Endothelial cell of umbilical vein (primary cell): Measurements from ENCODE around the gene TLE1. TPM values are rescaled to one million over a fixed set of nuclear protein-coding genes. Genes with fewer than 3 reads are reported as not detected.

Experiments used
- BruUV-seq: library from RNA; stranded (reverse); fragments of 400-500 nt; replicated peaks from 2 replicates; lab custom pipeline; 2021; lab: Mats Ljungman, UMichigan
- CTCF ChIA-PET: fragments of 300-600, 350-600 bp; sonication (Branson Sonifier 250); formaldehyde crosslinking; loops from one replicate; lab custom pipeline; 2021; ENCODE audit warnings: antibody characterized with exemption, inconsistent platforms; lab: Charles Lee
- POLR2A ChIA-PET: fragments of 300-600, 350-600 bp; sonication (Branson Sonifier 250); formaldehyde crosslinking; loops from one replicate; lab custom pipeline; 2021; ENCODE audit warnings: antibody characterized with exemption, inconsistent platforms; lab: Charles Lee
- DNase-seq: peaks from one replicate; pipeline ENCODE4 v3.0.0-alpha.2; 2011; ENCODE audit warnings: low read depth, low spot score
- FAIRE-seq: peaks from 2 replicates; lab custom pipeline; 2011; peaks lifted over from hg19 to GRCh38; lab: Jason Lieb, UNC
- H2AFZ ChIP-seq: 2 replicates; pipeline ENCODE4 v1.6.0; 2012; ENCODE audit warnings: low read depth, low read length, control low read depth, inconsistent platforms
- H3K27ac ChIP-seq: 2 replicates; pipeline ENCODE4 v1.5.1; 2011; ENCODE audit warnings: low read depth, mild to moderate bottlenecking, control low read depth, low read length, moderate library complexity; ENCODE audit not compliant: insufficient read depth
- H3K27me3 ChIP-seq, 2 experiments: 2 replicates each; pipeline versions ENCODE4 v1.6.0 to v1.6.1; 2011; ENCODE audit warnings: low read length in 2 of 2, mixed read lengths in 1 of 2; ENCODE audit not compliant: control insufficient read depth in 2 of 2, insufficient read depth in 2 of 2
- H3K36me3 ChIP-seq, 2 experiments: 2 replicates in 1 of 2; 3 replicates in 1 of 2; pipeline ENCODE4 v1.5.1; 2011; ENCODE audit warnings: low read length in 2 of 2, mild to moderate bottlenecking in 1 of 2, moderate library complexity in 1 of 2; ENCODE audit not compliant: control insufficient read depth in 2 of 2, insufficient read depth in 2 of 2; ENCODE audit errors: extremely low read depth in 1 of 2
- H3K4me1 ChIP-seq: 3 replicates; pipeline ENCODE4 v1.5.1; 2011; ENCODE audit warnings: mild to moderate bottlenecking, low read length; ENCODE audit not compliant: control insufficient read depth, insufficient read depth; ENCODE audit errors: extremely low read depth
- H3K4me2 ChIP-seq: 2 replicates; pipeline ENCODE4 v1.6.1; 2011; ENCODE audit warnings: low read length, control low read depth, mixed read lengths; ENCODE audit not compliant: insufficient read depth
- H3K4me3 ChIP-seq, 3 experiments: fragments of 200-600 bp in 1 of 3; sonication (generic), shearing (Covaris generic) in 1 of 3; replicated peaks in 1 of 3; 2 replicates each; pipeline ENCODE4 v1.5.1; 2011 to 2016; ENCODE audit warnings: control low read depth in 3 of 3, low read length in 3 of 3, mild to moderate bottlenecking in 2 of 3, inconsistent platforms in 1 of 3, low read depth in 1 of 3, moderate library complexity in 1 of 3; ENCODE audit not compliant: insufficient read depth in 1 of 3
- H3K79me2 ChIP-seq: 2 replicates; pipeline ENCODE4 v1.6.0; 2012; ENCODE audit warnings: low read length, inconsistent platforms; ENCODE audit not compliant: control insufficient read depth, insufficient read depth
- H3K9ac ChIP-seq: replicated peaks from 2 replicates; pipeline ENCODE3; 2011; ENCODE audit warnings: low read length, control low read depth; ENCODE audit not compliant: insufficient read depth; ENCODE audit errors: extremely low read depth
- H3K9me1 ChIP-seq: replicated peaks from 3 replicates; pipeline ENCODE4 v1.6.0; 2011; ENCODE audit warnings: mild to moderate bottlenecking, low read length; ENCODE audit not compliant: control insufficient read depth, insufficient read depth; ENCODE audit errors: extremely low read depth
- H3K9me3 ChIP-seq: replicated peaks from 2 replicates; pipeline ENCODE4 v1.5.1; 2012; ENCODE audit warnings: low read length, inconsistent platforms; ENCODE audit not compliant: control insufficient read depth, insufficient read depth
- H4K20me1 ChIP-seq: replicated peaks from 2 replicates; pipeline ENCODE3; 2011; ENCODE audit warnings: mild to moderate bottlenecking, low read length; ENCODE audit not compliant: control insufficient read depth, insufficient read depth; ENCODE audit errors: extremely low read depth
- EZH2 ChIP-seq: IDR thresholded peaks from 2 replicates; pipeline ENCODE4 v1.6.1; 2012; ENCODE audit warnings: borderline replicate concordance, low read depth, mild to moderate bottlenecking, moderate library complexity, low read length, inconsistent platforms; ENCODE audit not compliant: severe bottlenecking
- FOS ChIP-seq: IDR thresholded peaks from 2 replicates; pipeline ENCODE4 v1.6.1; 2011; ENCODE audit warnings: mild to moderate bottlenecking, low read length, moderate library complexity, borderline replicate concordance; ENCODE audit not compliant: insufficient read depth
- GATA2 ChIP-seq: IDR thresholded peaks from 2 replicates; pipeline ENCODE4 v1.7.0; 2011; ENCODE audit warnings: low read depth, mild to moderate bottlenecking, moderate library complexity, mixed read lengths, low read length; ENCODE audit not compliant: insufficient read length, insufficient read depth
- JUN ChIP-seq: IDR thresholded peaks from 2 replicates; pipeline ENCODE4 v1.6.1; 2011; ENCODE audit warnings: borderline replicate concordance, low read depth; ENCODE audit not compliant: insufficient read length, insufficient read depth
- MYC ChIP-seq: IDR thresholded peaks from one replicate; pipeline ENCODE4 v1.6.1; 2011; ENCODE audit warnings: mild to moderate bottlenecking, low read depth, low read length
- POLR2A ChIP-seq: IDR thresholded peaks from 2 replicates; pipeline ENCODE4 v1.6.1; 2012; ENCODE audit warnings: low read depth, mild to moderate bottlenecking, control low read depth, low read length
- POLR2AphosphoS5 ChIP-seq: IDR thresholded peaks from 2 replicates; pipeline ENCODE4 v1.6.1; 2012; ENCODE audit warnings: low read depth, mild to moderate bottlenecking, control low read depth, low read length, moderate library complexity; ENCODE audit not compliant: insufficient read depth
- dilution Hi-C: fragments of 300-500 bp; cut with MboI; formaldehyde crosslinking; loops from one replicate; pipeline ENCODE4 v1.15.0; 2019; ENCODE audit warnings: low sequenced_read_pairs; ENCODE audit not compliant: extremely low pct_ligation_motif_present
- intact Hi-C: fragments of 100-400 bp; cut with micrococcal nuclease; formaldehyde crosslinking; loops from one replicate; pipeline ENCODE4 v1.10.0; 2022
- polyA plus RNA-seq, 4 experiments: library from polyadenylated mRNA; depleted of rRNA in 3 of 4; stranded (reverse) in 3 of 4; unstranded in 1 of 4; fragments of >200 nt; gene quantifications; 2 replicates each; pipeline versions ENCODE4 v1.2.1 to v1.2.3, GENCODE V29; 2011 to 2012; ENCODE audit warnings: missing spikeins in 1 of 4
- total RNA-seq: library from RNA; stranded (reverse); gene quantifications from 2 replicates; pipeline ENCODE4 v1.2.3, GENCODE V29; 2021
- TF ChIP-seq, protein P1 (sequence below): IDR thresholded peaks from 2 replicates; pipeline ENCODE4 v1.6.1; 2011; ENCODE audit not compliant: insufficient read depth, insufficient read length
- TF ChIP-seq, protein P2 (sequence below), 2 donors: IDR thresholded peaks; 1 replicate in 1 of 2; 2 replicates in 1 of 2; pipeline ENCODE4 v1.5.1; 2011; ENCODE audit warnings: low read length in 2 of 2, mild to moderate bottlenecking in 2 of 2, moderate library complexity in 2 of 2, control low read depth in 1 of 2, inconsistent platforms in 1 of 2, low read depth in 1 of 2; ENCODE audit not compliant: insufficient read depth in 1 of 2; ENCODE audit errors: extremely low read depth in 1 of 2

TLE1 gene
- total and polyA plus RNA-seq, 2 donors (not counting 3 experiments of a cell fraction or from before 2014, with no cell fraction given), result 55.0 to 58.2 TPM

DNA sequence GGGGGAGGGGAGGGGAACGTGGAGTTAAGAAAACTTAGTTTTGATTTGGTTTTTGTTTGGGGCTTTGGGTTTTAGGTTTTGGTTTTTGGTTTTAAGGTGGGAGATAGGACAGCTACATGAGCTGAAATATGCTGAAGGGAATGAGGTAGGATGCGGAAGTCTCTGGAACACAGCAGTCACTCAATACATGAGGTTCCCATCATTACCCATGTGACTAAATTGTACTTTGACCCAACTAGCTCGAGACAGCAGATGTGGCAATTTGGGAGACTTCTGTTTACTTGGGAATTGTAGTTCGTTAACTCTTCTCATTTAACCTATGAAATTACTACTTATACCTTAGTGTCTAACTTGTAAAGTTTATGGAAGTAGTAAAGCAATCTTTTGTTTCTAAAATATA lies 124.2 kb downstream of the TLE1 start:
- Histone ChIP-seq H3K79me2 (no peaks in the 10 kb centered on the region), H3K9me3 (no peaks in the 10 kb centered on the region), H3K4me2 (no peak overlapping the region), H3K4me1 (peaks cover 17% of the 10 kb centered on the region), H3K9me1 (no peaks in the 10 kb centered on the region), H3K9ac (no peak overlapping the region), H4K20me1 (no peaks in the 10 kb centered on the region), H3K36me3 (no peaks in the 10 kb centered on the region), H3K27me3 (no peaks in the 10 kb centered on the region), H3K27ac (no peak overlapping the region), H2AFZ (no peak overlapping the region), H3K4me3 (no peak overlapping the region)
- intact Hi-C loops, result no loop called here
- FAIRE-seq (no peak), DNase-seq (no peak)
- BruUV-seq, result no TSS peak
- CTCF ChIA-PET, result interaction anchor here (0.9 kb wide), 1 partner anchor 12 kb away, joined by 3 read pairs; no protein-coding TSS in a partner anchor
- POLR2A ChIA-PET, result no interaction called here
- TF ChIP-seq POLR2A (no peak), POLR2AphosphoS5 (no peak), GATA2 (no peak), EZH2 (no peak), MYC (no peak), FOS (no peak)
- TF ChIP-seq, protein P1, sequence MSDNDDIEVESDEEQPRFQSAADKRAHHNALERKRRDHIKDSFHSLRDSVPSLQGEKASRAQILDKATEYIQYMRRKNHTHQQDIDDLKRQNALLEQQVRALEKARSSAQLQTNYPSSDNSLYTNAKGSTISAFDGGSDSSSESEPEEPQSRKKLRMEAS, result no peak
- dilution Hi-C loops, result no loop called here

DNA sequence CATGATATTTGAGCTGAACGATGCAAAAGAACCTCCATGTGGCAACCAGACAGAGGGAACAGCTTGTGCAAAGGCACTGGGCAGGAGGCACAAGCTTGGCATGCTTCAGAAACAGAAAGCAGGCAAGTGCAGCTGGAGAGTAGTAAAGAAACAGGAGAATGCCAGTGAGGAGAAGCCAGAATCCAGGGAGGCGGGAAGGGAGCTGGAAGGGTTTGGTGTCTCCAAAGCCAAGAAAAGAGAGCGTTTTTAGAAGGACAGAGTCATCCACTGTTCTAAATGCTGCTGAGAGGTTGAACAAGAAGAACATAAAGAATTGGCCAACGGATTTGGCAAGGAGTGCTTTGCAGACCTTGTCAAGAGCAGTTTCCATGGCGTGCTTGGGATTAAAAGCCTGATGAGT lies 124.7 kb downstream of the TLE1 start:
- no peak for FAIRE-seq
- DNase-seq, result no peak
- TF ChIP-seq GATA2, result no peak
- TF ChIP-seq, protein P1, result no peak
- TF ChIP-seq POLR2A, result no peak
- TF ChIP-seq POLR2AphosphoS5, result no peak
- no peak for TF ChIP-seq FOS
- TF ChIP-seq, protein P2, sequence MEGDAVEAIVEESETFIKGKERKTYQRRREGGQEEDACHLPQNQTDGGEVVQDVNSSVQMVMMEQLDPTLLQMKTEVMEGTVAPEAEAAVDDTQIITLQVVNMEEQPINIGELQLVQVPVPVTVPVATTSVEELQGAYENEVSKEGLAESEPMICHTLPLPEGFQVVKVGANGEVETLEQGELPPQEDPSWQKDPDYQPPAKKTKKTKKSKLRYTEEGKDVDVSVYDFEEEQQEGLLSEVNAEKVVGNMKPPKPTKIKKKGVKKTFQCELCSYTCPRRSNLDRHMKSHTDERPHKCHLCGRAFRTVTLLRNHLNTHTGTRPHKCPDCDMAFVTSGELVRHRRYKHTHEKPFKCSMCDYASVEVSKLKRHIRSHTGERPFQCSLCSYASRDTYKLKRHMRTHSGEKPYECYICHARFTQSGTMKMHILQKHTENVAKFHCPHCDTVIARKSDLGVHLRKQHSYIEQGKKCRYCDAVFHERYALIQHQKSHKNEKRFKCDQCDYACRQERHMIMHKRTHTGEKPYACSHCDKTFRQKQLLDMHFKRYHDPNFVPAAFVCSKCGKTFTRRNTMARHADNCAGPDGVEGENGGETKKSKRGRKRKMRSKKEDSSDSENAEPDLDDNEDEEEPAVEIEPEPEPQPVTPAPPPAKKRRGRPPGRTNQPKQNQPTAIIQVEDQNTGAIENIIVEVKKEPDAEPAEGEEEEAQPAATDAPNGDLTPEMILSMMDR (IDR thresholded peaks at IDR 0.05; ENCODE audit: extremely low read depth in 1 of 2, insufficient read depth in 1 of 2, low read depth in 1 of 2, low read length in 2 of 2), result no peak
- TF ChIP-seq JUN, result no peak
- no peak for TF ChIP-seq EZH2
- TF ChIP-seq MYC, result no peak
- no TSS peak for BruUV-seq
- Histone ChIP-seq H4K20me1 (no peaks in the 10 kb centered on the region), H2AFZ (no peak overlapping the region), H3K36me3 (no peaks in the 10 kb centered on the region), H3K9ac (no peak overlapping the region), H3K27ac (no peak overlapping the region), H3K79me2 (no peaks in the 10 kb centered on the region), H3K27me3 (no peaks in the 10 kb centered on the region), H3K4me2 (no peak overlapping the region), H3K9me3 (no peaks in the 10 kb centered on the region), H3K9me1 (no peaks in the 10 kb centered on the region), H3K4me3 (no peak overlapping the region), H3K4me1 (peaks cover 22% of the 10 kb centered on the region)
- ChIA-PET CTCF (interaction anchor here (0.9 kb wide), 1 partner anchor 12 kb away, joined by 3 read pairs; no protein-coding TSS in a partner anchor), POLR2A (no interaction called here)
- intact Hi-C loops (no loop called here), dilution Hi-C loops (no loop called here)
